ENCODE measurements around the gene TEC.

Gene TEC

GRCh38 chr4:48120132-48120531 lies 149.5 kb downstream of the TEC start:
- no peak for DNase-seq (ENCODE audit: low read depth)

GRCh38 chr4:48119646-48120045 lies 150.0 kb downstream of the TEC start:
- DNase-seq (ENCODE audit: low read depth) = no peak

- DNase-seq (ENCODE audit: low read depth) = no peak
These were observed 151.6 kb downstream of the TEC start for GRCh38 chr4:48118081-48118480.

- no peak for DNase-seq (ENCODE audit: low read depth)
These were observed 153.1 kb downstream of the TEC start for GRCh38 chr4:48116582-48116981.

GRCh38 chr4:48114412-48114811 lies 155.2 kb downstream of the TEC start:
- no peak for DNase-seq (ENCODE audit: low read depth)

- DNase-seq (ENCODE audit: low read depth) = no peak
These were observed 157.5 kb downstream of the TEC start for GRCh38 chr4:48112017-48112667.

GRCh38 chr4:48110452-48110978 lies 159.1 kb downstream of the TEC start:
- no peak for DNase-seq (ENCODE audit: low read depth)

- DNase-seq (ENCODE audit: low read depth) = no peak
These were observed 160.0 kb downstream of the TEC start for GRCh38 chr4:48109413-48110263.

GRCh38 chr4:48108309-48109073 lies 161.1 kb downstream of the TEC start:
- no peak for DNase-seq (ENCODE audit: low read depth)

- no peak for DNase-seq (ENCODE audit: low read depth)
These were observed 164.4 kb downstream of the TEC start for GRCh38 chr4:48105230-48105629.

- DNase-seq (ENCODE audit: low read depth) = no peak
These were observed 166.0 kb downstream of the TEC start for GRCh38 chr4:48103483-48104139.

- no peak for DNase-seq (ENCODE audit: low read depth)
These were observed 167.3 kb downstream of the TEC start for GRCh38 chr4:48102303-48102702.

GRCh38 chr4:48100256-48100655 lies 169.4 kb downstream of the TEC start:
- DNase-seq (ENCODE audit: low read depth) = no peak

- no peak for DNase-seq (ENCODE audit: low read depth)
These were observed 174.2 kb downstream of the TEC start for GRCh38 chr4:48095441-48095840.

- DNase-seq (ENCODE audit: low read depth) = peak; percentile 38
These were observed 175.6 kb downstream of the TEC start for GRCh38 chr4:48093991-48094416.

GRCh38 chr4:48090621-48091020 lies 179.0 kb downstream of the TEC start:
- no peak for DNase-seq (ENCODE audit: low read depth)

- no peak for DNase-seq (ENCODE audit: low read depth)
These were observed 183.6 kb downstream of the TEC start for GRCh38 chr4:48085821-48086589.

Data from activated T-cell treated with anti-CD3 and anti-CD28 coated beads for 24 hours (primary cell).